ENCODE results near the gene NPY.
A peak's percentile ranks its signal among the peaks of the same experiment; 100 is the strongest.
"Not testable (repeated sequence)": the region's sequence is repeated elsewhere in the genome, so short reads cannot be mapped to it uniquely, and the experiment has no call there.

Gene NPY

GRCh38 chr7:24283897-24284698 is at the start of gene NPY:
TSS of gene NPY (plus strand) at chr7:24284190. CDS start at chr7:24285241, 1,051 bp downstream.
- DNase-seq, result no peak

GRCh38 chr7:24239260-24239659 is 44.7 kb upstream of the NPY start:
- no peak for DNase-seq

- no peak for DNase-seq
Observed at GRCh38 chr7:24241206-24241605, 42.8 kb upstream of the NPY start.

DNA sequence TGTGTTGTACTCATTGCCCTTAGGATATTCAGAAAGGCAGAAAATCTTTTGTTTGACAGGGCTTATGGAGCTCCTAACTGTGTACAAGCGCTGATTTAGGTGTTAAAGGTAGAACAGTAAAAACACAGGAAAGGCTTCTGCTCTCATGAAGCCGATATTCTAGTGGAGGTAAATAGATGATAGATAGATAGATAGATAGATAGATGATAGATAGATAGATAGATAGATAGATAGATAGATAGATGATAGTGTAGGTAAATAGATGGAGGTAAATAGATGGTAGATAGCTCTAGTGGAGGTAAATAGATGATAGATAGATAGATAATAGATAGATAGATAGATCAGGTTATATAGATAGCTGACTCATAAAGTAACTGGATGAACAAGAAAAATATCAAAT is 39.4 kb upstream of the NPY start:
- no peak for DNase-seq

DNA sequence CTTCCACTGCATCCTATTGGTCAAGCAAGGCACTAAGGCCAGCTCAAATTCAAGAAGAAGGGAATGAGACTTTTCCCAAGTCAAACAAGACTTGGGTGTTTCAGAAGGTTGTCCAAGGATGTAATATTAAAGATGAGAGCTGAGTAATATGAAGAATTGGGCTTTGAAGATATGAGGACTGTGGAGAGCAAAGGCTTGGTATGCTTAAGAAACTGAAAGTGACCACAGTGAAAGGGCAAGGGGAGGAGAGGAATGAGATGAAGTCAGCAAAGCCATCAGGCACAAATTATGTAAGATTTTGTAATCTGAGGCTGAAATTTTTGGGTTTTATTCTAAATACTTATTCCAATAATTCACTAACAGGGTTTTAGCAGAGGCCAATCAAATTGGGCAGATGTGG is 38.6 kb upstream of the NPY start:
- DNase-seq, result peak; percentile 25

GRCh38 chr7:24249266-24249665 is 34.7 kb upstream of the NPY start:
- DNase-seq, result no peak

GRCh38 chr7:24251568-24251967 is 32.4 kb upstream of the NPY start:
- no peak for DNase-seq

- DNase-seq, result peak; percentile 40
Observed at GRCh38 chr7:24255139-24255538, 28.9 kb upstream of the NPY start.

- DNase-seq, result not testable (repeated sequence)
Observed at GRCh38 chr7:24258324-24258723, 25.7 kb upstream of the NPY start.

DNA sequence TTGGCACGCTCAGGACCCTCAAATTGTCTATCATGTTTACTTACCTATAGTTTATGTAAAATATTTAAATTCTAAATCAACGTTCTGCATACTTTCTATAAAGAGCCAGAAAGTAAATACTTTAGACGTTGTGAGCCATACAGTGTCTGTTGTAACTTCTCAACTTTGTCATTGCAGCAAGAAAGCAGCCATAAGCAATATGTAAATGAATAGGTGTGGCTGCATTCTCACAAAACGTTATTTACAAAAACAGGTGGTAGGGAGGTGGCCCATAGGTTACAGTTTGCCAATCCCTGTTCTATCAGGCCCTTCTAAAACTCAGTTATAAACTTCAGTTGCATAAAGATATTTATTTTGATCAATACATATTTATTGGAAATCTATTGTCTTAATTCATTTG is 12.1 kb upstream of the NPY start:
- no peak for DNase-seq

GRCh38 chr7:24279512-24279911 is 4.5 kb upstream of the NPY start:
- no peak for DNase-seq

GRCh38 chr7:24283554-24283896 is 465 bp upstream of the NPY start:
- no peak for DNase-seq

DNA sequence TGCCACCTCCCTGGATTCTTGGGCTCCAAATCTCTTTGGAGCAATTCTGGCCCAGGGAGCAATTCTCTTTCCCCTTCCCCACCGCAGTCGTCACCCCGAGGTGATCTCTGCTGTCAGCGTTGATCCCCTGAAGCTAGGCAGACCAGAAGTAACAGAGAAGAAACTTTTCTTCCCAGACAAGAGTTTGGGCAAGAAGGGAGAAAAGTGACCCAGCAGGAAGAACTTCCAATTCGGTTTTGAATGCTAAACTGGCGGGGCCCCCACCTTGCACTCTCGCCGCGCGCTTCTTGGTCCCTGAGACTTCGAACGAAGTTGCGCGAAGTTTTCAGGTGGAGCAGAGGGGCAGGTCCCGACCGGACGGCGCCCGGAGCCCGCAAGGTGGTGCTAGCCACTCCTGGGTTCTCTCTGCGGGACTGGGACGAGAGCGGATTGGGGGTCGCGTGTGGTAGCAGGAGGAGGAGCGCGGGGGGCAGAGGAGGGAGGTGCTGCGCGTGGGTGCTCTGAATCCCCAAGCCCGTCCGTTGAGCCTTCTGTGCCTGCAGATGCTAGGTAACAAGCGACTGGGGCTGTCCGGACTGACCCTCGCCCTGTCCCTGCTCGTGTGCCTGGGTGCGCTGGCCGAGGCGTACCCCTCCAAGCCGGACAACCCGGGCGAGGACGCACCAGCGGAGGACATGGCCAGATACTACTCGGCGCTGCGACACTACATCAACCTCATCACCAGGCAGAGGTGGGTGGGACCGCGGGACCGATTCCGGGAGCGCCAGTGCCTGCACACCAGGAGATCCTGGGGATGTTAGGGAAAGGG is 913 bp downstream of the NPY start:
- DNase-seq, result no peak

DNA sequence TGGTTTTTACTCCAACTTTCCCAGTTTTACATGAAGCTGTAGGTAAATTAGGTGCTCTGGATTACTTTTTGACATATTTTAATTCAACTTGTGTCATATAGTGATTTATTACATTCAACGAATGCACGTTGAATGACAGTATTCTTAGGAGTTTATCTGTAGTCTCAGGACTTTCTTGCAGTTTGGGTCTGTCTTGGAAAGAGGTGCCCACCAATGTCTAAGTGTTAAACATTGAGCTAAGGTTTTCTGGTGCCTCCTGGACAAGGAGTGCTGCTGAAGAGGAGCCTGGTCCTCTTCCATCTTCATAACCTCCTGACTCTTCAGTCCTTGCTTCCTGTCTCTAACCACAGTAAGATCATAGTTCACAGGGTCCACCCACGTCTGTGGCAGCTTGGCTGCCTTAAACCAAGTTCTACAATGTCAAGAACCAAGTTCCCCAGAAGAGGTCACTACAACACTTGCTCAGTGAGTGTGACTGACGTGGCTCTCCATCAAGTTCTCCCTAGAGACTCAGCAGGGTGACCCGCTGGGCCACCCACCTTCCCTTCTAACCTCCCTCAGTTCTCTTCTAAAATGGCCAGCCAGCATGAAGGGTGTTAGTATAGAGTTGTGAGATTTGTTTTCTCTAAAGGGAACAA is 6.1 kb downstream of the NPY start:
- DNase-seq, result peak; percentile 81

DNA sequence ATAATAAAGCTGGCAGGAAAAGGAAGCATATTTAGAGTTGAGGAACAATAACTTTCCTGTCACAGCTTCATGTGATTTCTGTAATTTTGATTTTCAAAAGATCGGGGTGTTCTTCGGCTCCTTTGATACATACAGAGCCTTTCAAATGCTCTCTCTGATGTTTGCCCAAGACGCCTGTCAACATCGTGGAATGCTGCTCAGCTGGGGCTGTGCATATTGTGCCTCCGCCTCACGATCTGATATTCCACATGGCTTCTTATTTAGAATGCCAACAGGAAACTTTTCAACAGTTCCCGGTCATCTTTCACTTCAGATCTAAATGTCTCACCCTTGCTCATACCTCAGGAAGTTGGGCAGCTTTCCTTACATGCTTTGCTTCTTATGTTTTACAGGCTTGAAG is 7.3 kb downstream of the NPY start:
- no peak for DNase-seq

GRCh38 chr7:24297362-24297761 is 13.4 kb downstream of the NPY start:
- no peak for DNase-seq

DNA sequence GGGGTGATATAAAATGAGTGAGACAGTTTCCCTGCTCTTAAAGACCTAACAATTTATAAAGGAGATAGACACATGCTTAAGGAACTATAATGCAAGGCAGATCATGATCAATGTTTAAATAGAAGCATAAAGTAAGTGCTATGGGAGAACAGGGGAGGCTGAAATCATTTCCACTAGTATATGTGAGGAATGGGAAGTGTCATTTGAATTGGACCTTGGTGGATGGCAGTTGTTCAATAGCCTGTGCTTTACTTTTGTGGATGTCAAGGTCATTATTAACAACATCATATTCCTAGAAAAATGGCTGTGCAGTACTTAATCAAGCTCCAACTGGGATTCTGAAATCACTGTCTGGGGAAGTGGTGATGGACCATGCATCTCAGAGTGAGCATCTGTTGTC is 14.7 kb downstream of the NPY start:
- no peak for DNase-seq

DNA sequence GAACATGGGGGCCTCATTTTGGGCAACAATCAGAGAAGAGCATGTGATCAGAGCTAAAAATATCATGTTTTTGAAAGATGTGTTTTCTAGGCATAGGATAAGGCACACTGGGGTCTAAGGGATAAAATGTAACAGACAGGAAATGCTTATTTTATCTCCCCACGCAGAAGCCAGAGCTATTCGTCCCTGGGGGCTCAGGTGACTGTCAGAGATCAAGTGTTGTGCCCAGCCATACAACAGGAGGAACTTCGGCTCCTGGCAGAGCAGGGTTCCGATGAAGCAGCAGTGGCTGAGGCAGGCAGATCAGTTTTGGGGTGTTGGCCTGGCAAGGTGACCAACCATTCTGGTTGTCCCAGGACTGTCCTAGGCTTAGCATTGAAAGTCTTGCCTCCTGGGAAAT is 15.2 kb downstream of the NPY start:
- no peak for DNase-seq

DNA sequence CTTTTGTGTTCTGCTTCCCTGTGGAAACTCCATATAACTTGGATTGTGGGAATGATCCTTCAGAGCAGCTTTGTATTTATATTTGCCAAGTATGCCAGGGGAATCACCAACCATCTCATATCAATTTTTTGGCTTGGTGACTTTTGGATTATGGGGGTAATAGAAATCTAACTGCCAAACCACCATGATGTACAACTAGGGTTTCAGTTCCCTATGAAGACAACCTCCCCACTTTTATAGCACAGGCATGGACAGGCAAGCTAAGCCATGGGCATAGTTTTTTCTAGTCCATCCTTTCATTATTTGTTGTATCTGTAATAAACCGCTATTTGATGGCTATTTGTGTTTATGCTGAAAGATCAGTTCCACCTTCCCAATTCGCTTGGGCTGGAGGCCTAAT is 17.7 kb downstream of the NPY start:
- DNase-seq, result no peak

DNA sequence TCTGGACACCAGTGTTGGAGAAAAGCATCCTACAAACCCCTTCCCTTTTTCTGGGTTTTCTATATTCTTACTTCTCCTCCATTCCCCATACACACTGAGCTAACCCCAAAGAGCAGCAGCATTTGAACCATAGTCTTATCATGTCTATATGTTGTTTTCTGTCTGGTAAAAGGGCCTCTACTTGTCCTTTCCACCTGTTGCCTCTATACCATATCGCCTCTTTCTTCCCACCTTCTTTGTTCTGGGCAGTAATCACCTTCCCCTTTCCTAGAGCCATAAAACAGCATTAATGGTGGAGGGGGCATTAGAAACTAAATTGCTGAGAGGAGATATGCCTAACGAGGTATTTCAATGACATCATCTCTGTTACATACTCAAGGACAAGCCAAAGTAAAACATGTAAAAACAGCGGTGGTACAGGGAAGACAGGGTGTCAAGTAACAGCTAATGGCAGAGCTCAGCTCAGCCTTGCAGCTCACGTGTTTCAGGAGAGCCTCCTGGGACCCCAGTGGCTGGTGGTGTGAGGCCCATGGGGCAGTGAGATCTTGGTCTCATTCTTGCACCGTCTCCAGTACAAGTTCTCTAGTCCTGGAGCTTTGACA is 20.6 kb downstream of the NPY start:
- DNase-seq, result no peak

- DNase-seq, result no peak
Observed at GRCh38 chr7:24307326-24307725, 23.3 kb downstream of the NPY start.

DNA sequence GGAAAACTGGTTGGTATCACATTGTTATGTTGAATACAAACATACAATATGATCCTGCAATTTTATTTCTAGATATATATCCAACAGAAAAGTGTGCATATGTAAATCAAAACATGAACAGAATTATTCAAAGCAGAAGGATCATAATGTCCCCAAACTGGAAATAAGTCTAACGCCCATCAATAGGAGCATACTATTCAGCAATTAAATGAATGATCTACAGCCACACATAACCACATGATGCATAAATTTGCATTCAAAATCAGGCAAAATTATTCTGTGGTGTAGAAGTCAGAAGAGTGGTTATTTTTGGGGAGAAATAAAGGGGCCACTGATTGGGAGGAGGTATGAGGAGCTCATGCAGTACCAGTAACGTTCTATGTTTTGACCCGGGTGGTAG is 28.6 kb downstream of the NPY start:
- DNase-seq, result no peak

DNA sequence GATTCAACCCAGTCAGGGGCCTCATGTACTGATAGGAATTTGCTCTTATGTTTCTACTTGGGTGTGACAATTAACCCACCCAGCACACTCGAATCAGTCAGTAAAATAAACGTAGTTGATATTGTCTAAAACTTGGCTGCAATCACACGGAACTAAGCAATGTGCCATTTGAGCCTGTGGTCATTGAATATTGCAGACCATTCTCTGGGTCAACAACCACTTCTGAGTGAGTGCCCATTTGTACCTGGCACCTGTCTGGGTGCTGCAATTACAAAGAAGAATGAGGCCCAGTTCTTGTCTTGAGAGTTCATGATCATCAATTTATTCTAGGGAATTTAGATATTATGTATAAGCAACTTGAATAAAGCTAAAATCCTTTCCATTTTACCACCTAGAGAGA is 29.8 kb downstream of the NPY start:
- DNase-seq, result no peak

DNA sequence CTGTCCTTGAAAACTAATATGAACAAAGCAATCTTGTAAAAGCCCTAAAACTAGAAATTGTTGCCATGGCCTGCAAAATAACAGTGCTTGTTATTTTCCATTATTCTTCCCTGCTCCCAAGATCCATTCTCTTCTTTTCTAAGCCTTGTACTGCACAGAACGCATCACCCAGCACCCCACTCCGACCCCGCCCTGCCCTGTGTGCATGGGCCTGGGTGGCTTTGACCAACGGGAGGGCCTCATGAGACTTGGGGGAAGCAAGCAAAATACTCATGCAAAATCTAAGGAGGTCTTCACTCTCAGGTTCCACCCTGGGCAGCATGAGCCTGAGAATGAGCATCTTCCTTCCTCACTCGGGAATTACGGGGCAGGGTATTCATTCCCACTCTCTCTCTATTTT is 32.4 kb downstream of the NPY start:
- DNase-seq, result no peak
